ENCODE measurements around the gene ARSD. TPM values are rescaled to one million over a fixed set of nuclear protein-coding genes. Genes with fewer than 3 reads are reported as not detected.

Gene ARSD
- total RNA-seq, 1 experiment from 2014 or later = 12.7 TPM

GRCh38 chrX:2879670-2880069, 49.5 kb downstream of the ARSD start:
- H3K36me3 ChIP-seq (ENCODE audit: control insufficient read depth, insufficient read depth, low read length) = no peaks in the 10 kb centered on the region
- POLR2A ChIA-PET = no interaction called here
- H3K4me1 ChIP-seq (ENCODE audit: control insufficient read depth, insufficient read depth, low read length) = no peaks in the 10 kb centered on the region
- intact Hi-C loops (cut with micrococcal nuclease; ENCODE audit: unreplicated experiment) = no loop called here
- no peaks in the 10 kb centered on the region for H3K9me3 ChIP-seq (ENCODE audit: control insufficient read depth, insufficient read depth, low read depth, low read length)
- TF ChIP-seq CTCF (IDR thresholded peaks at IDR 0.05) (no peak), SIN3A (IDR thresholded peaks at IDR 0.05; ENCODE audit: borderline replicate concordance, insufficient read depth, low read depth, low read length) (no peak), TCF7L2 (IDR thresholded peaks at IDR 0.05; ENCODE audit: low read depth, low read length) (no peak), REST (IDR thresholded peaks at IDR 0.05; ENCODE audit: insufficient read depth in 1 of 2, low read depth in 2 of 2, low read length in 1 of 2) (no peak), POLR2AphosphoS5 (IDR thresholded peaks at IDR 0.05; ENCODE audit: low read depth, low read length) (no peak)
- in situ Hi-C loops (cut with HindIII; ENCODE audit: low pct_unique_long_range_greater_than_20kb, low sequenced_read_pairs) = no loop called here
- ATAC-seq = no peak
- BruUV-seq (replicated peaks) = no TSS peak
- CTCF ChIA-PET = no interaction called here
- H3K27me3 ChIP-seq (ENCODE audit: control insufficient read depth, insufficient read depth, low read length) = no peaks in the 10 kb centered on the region
- no peak overlapping the region for H3K4me3 ChIP-seq (ENCODE audit: low read depth in 2 of 2, low read length in 2 of 2)
- no peak for DNase-seq (ENCODE audit: low read depth, low spot score)
- no peak overlapping the region for H3K27ac ChIP-seq (ENCODE audit: low read length)

GRCh38 chrX:2878563-2878962, 50.6 kb downstream of the ARSD start:
- H3K9me3 ChIP-seq (ENCODE audit: control insufficient read depth, insufficient read depth, low read depth, low read length) = no peaks in the 10 kb centered on the region
- no peaks in the 10 kb centered on the region for H3K36me3 ChIP-seq (ENCODE audit: control insufficient read depth, insufficient read depth, low read length)
- DNase-seq (ENCODE audit: low read depth, low spot score) (no peak), ATAC-seq (no peak)
- BruUV-seq (replicated peaks) = no TSS peak
- H3K27me3 ChIP-seq (ENCODE audit: control insufficient read depth, insufficient read depth, low read length) = no peaks in the 10 kb centered on the region
- ChIA-PET POLR2A (no interaction called here), CTCF (no interaction called here)
- H3K27ac ChIP-seq (ENCODE audit: low read length) = no peak overlapping the region
- no peak for TF ChIP-seq REST (IDR thresholded peaks at IDR 0.05; ENCODE audit: insufficient read depth in 1 of 2, low read depth in 2 of 2, low read length in 1 of 2)
- no peak for TF ChIP-seq SIN3A (IDR thresholded peaks at IDR 0.05; ENCODE audit: borderline replicate concordance, insufficient read depth, low read depth, low read length)
- TF ChIP-seq CTCF (IDR thresholded peaks at IDR 0.05) = no peak
- no peak for TF ChIP-seq TCF7L2 (IDR thresholded peaks at IDR 0.05; ENCODE audit: low read depth, low read length)
- no peak for TF ChIP-seq POLR2AphosphoS5 (IDR thresholded peaks at IDR 0.05; ENCODE audit: low read depth, low read length)
- in situ Hi-C loops (cut with HindIII; ENCODE audit: low pct_unique_long_range_greater_than_20kb, low sequenced_read_pairs) = no loop called here
- no peak overlapping the region for H3K4me3 ChIP-seq (ENCODE audit: low read depth in 2 of 2, low read length in 2 of 2)
- no peaks in the 10 kb centered on the region for H3K4me1 ChIP-seq (ENCODE audit: control insufficient read depth, insufficient read depth, low read length)
- intact Hi-C loops (cut with micrococcal nuclease; ENCODE audit: unreplicated experiment) = no loop called here
